HEK293T (cell line): ENCODE results near the gene UQCR10.

Experiments
- CTCF ChIA-PET: fragments of 350-600 bp; formaldehyde crosslinking; extraction: SDS; loops from one replicate; lab custom pipeline; 2021; ENCODE audit warnings: antibody characterized with exemption, inconsistent platforms; lab: Yijun Ruan, JAX
- POLR2A ChIA-PET: fragments of 350-600 bp; formaldehyde crosslinking; extraction: SDS; loops from one replicate; lab custom pipeline; 2020; ENCODE audit warnings: antibody characterized with exemption, inconsistent platforms; lab: Yijun Ruan, JAX
- DNase-seq: peaks from one replicate; pipeline ENCODE4 v3.0.0; 2012; ENCODE audit warnings: mixed read lengths; ENCODE audit errors: extremely low spot score
- ARNT ChIP-seq: fragments of 450-650 bp; IDR thresholded peaks from 2 replicates; pipeline ENCODE4 v1.6.1; 2017; ENCODE audit warnings: mild to moderate bottlenecking
- BHLHE40 ChIP-seq: fragments of 450-650 bp; IDR thresholded peaks from 2 replicates; pipeline ENCODE4 v1.6.1; 2016; ENCODE audit warnings: mild to moderate bottlenecking, moderate library complexity, borderline replicate concordance
- CTBP1 ChIP-seq: fragments of 450-650 bp; IDR thresholded peaks from 2 replicates; pipeline ENCODE4 v1.6.1; 2016; ENCODE audit warnings: borderline replicate concordance
- ELF4 ChIP-seq: fragments of 450-650 bp; IDR thresholded peaks from 2 replicates; pipeline ENCODE4 v1.6.1; 2017; ENCODE audit warnings: antibody characterized with exemption
- FOXA1 ChIP-seq: fragments of 450-650 bp; IDR thresholded peaks from 2 replicates; pipeline ENCODE4 v1.6.1; 2016; ENCODE audit warnings: mild to moderate bottlenecking
- FOXK2 ChIP-seq: fragments of 450-650 bp; IDR thresholded peaks from 2 replicates; pipeline ENCODE4 v1.6.1; 2016; ENCODE audit warnings: mild to moderate bottlenecking
- FOXM1 ChIP-seq: fragments of 450-650 bp; IDR thresholded peaks from 2 replicates; pipeline ENCODE4 v1.6.1; 2017; ENCODE audit warnings: mild to moderate bottlenecking, borderline replicate concordance
- HDGF ChIP-seq: fragments of 450-650 bp; IDR thresholded peaks from 2 replicates; pipeline ENCODE4 v1.6.1; 2017; ENCODE audit warnings: antibody characterized with exemption, borderline replicate concordance
- L3MBTL2 ChIP-seq: fragments of 450-650 bp; conservative IDR thresholded peaks from 2 replicates; pipeline ENCODE4 v1.6.1; 2016; ENCODE audit warnings: mild to moderate bottlenecking
- LEF1 ChIP-seq: fragments of 450-650 bp; IDR thresholded peaks from 2 replicates; pipeline ENCODE4 v1.6.1; 2017; ENCODE audit warnings: mild to moderate bottlenecking, borderline replicate concordance
- NFRKB ChIP-seq: fragments of 450-650 bp; IDR thresholded peaks from 2 replicates; pipeline ENCODE4 v1.6.1; 2016; ENCODE audit warnings: mild to moderate bottlenecking, moderate library complexity
- SP1 ChIP-seq: fragments of 450-650 bp; IDR thresholded peaks from 2 replicates; pipeline ENCODE4 v1.6.1; 2017
- SUZ12 ChIP-seq: fragments of 450-650 bp; IDR thresholded peaks from 2 replicates; pipeline ENCODE4 v1.6.1; 2016; ENCODE audit warnings: mild to moderate bottlenecking
- TARDBP ChIP-seq: fragments of 450-650 bp; IDR thresholded peaks from 2 replicates; pipeline ENCODE4 v1.6.1; 2016
- ZNF384 ChIP-seq: fragments of 450-650 bp; IDR thresholded peaks from 2 replicates; pipeline ENCODE4 v1.6.1; 2016
- TF ChIP-seq, protein P1 (sequence below): fragments of 450-650 bp; IDR thresholded peaks from 2 replicates; pipeline ENCODE4 v1.6.1; 2016

Gene UQCR10

GRCh38 chr22:29767171-29768051, at the start of gene UQCR10:
UQCR10 (plus strand) TSS chr22:29767369; CDS start chr22:29767399, 30 bp downstream.
- TF ChIP-seq SUZ12 = peak; percentile 95
- peak; percentile 45 for TF ChIP-seq ELF4
- TF ChIP-seq FOXM1 = no peak
- peak; percentile 71 for TF ChIP-seq L3MBTL2
- TF ChIP-seq, protein P1, sequence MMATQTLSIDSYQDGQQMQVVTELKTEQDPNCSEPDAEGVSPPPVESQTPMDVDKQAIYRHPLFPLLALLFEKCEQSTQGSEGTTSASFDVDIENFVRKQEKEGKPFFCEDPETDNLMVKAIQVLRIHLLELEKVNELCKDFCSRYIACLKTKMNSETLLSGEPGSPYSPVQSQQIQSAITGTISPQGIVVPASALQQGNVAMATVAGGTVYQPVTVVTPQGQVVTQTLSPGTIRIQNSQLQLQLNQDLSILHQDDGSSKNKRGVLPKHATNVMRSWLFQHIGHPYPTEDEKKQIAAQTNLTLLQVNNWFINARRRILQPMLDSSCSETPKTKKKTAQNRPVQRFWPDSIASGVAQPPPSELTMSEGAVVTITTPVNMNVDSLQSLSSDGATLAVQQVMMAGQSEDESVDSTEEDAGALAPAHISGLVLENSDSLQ = no peak; the same call in 1 of the 2 replicates
- no peak for TF ChIP-seq TARDBP
- ChIA-PET CTCF (interaction anchor here (0.8 to 1.1 kb wide), 2 partner anchors 77 to 238 kb away, joined by 3 read pairs; no protein-coding TSS in a partner anchor), POLR2A (interaction anchor here (0.6 to 1.6 kb wide), 9 partner anchors 9 to 212 kb away, joined by 3 to 16 read pairs (median 4); no protein-coding TSS in a partner anchor)
- peak; percentile 98 for DNase-seq

DNA sequence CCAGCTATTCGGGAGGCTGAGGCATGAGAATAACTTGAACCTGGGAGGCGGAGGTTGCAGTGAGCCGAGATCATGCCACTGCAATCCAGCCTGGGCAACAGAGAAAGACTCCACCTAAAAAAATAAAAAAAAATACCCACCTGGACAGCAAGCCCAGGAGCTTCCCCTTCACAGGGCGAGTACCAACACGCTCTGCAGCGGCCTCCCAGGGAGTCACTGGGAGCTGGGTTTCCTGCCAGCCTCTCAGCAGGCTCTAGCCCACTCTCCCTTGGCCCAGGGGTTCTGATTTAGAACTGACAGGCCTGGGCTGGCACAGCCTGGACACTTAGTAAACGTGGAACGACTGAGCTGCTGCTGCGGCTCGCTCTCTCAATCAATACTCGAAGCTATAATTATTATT, 49.4 kb upstream of the UQCR10 start:
- no peak for TF ChIP-seq FOXM1
- TF ChIP-seq SP1 = no peak
- TF ChIP-seq TARDBP = no peak
- TF ChIP-seq ARNT = no peak
- no peak for TF ChIP-seq BHLHE40
- TF ChIP-seq HDGF = no peak
- no peak for TF ChIP-seq FOXK2
- no peak for TF ChIP-seq CTBP1
- TF ChIP-seq, protein P1 = no peak
- no peak for TF ChIP-seq NFRKB
- TF ChIP-seq LEF1 = no peak
- TF ChIP-seq SUZ12 = no peak
- no peak for TF ChIP-seq ELF4
- TF ChIP-seq FOXA1 = no peak
- TF ChIP-seq ZNF384 = no peak
- TF ChIP-seq L3MBTL2 = no peak
- DNase-seq = no peak
- CTCF ChIA-PET = interaction anchor here (0.7 to 1.8 kb wide), 4 partner anchors 15 to 284 kb away, joined by 4 to 7 read pairs (median 6); no protein-coding TSS in a partner anchor
- POLR2A ChIA-PET = no interaction called here

DNA sequence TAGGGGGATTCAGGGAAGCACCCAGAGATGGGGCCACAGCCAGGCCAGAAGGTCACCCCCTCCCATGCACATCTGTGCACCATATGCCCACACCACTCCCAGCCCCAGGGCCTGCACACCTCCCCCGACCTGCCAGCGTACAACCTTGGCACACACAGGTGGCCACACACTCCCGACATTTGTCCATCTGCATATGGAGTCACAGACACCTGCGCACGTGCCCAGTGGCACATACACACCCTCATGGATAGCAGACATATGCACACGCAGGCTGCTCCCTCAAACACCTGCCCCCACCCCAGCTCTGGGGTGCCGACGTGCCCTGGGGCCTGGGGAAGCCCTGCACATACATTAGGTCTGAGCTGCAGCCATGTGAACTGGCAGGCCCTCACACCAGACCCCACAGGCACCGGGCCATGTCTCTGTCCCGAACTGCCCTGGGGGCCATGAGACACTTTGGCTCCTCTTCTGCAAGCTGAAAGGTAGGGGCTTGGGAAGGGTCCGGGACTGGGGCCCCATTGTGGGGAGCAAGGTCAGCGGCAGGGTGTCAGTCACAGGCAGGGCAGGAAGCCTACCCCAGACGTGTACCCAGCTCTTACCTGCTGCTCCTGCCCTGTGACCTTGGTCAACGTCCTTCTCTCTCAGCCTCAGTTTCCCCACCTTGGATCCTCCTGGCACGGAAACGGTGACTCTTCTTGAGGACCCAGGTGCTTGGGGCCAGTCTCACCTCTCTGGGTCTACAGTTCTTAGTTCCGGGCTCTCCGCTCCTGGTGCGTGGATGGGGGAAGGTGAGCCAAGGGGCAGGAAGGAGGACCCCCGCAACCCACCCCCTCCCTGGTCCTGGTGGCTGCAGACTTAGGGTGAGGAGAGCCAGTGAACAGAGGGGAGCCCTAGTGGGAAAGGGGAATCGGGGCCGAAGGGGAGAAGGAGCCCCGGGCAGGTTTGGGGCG, 47.9 kb upstream of the UQCR10 start:
- no peak for DNase-seq
- ChIA-PET CTCF (interaction anchor here (0.9 to 1.8 kb wide), 2 partner anchors 29 to 83 kb away, joined by 3 to 7 read pairs; no protein-coding TSS in a partner anchor), POLR2A (no interaction called here)
- TF ChIP-seq FOXK2 (no peak), L3MBTL2 (no peak), BHLHE40 (no peak), HDGF (no peak), LEF1 (no peak), ARNT (no peak), NFRKB (no peak), ELF4 (no peak), TARDBP (no peak)
- TF ChIP-seq, protein P1 = no peak

- DNase-seq = peak; percentile 57
- TF ChIP-seq TARDBP = no peak
- TF ChIP-seq FOXK2 = no peak
- no peak for TF ChIP-seq CTBP1
- no peak for TF ChIP-seq L3MBTL2
- TF ChIP-seq SP1 = no peak
- TF ChIP-seq HDGF = no peak
- TF ChIP-seq ARNT = no peak
- no peak for TF ChIP-seq NFRKB
- no peak for TF ChIP-seq FOXA1
- TF ChIP-seq BHLHE40 = no peak
- TF ChIP-seq LEF1 = no peak
- no peak for TF ChIP-seq FOXM1
- TF ChIP-seq ZNF384 = no peak
- TF ChIP-seq ELF4 = no peak
- no peak for TF ChIP-seq SUZ12
- TF ChIP-seq, protein P1 = no peak
- ChIA-PET CTCF (no interaction called here), POLR2A (no interaction called here)
Measured at GRCh38 chr22:29719899-29720645, 47.1 kb upstream of the UQCR10 start, which contains the start of gene CABP7. CABP7 (plus strand) TSS chr22:29720003; CDS start chr22:29720425, 422 bp downstream.
